ENCODE measurements around the gene TEAD2.
A peak's percentile ranks its signal among the peaks of the same experiment; 100 is the strongest.
"Not testable (repeated sequence)": the region's sequence is repeated elsewhere in the genome, so short reads cannot be mapped to it uniquely, and the experiment has no call there.

Gene TEAD2

GRCh38 chr19:49328741-49329140 lies 33.5 kb downstream of the TEAD2 start:
- peak; percentile 19 for DNase-seq

GRCh38 chr19:49327878-49328544 lies 34.2 kb downstream of the TEAD2 start:
- DNase-seq = peak; percentile 67

- no peak for DNase-seq
Measured at GRCh38 chr19:49326165-49326704, 36.0 kb downstream of the TEAD2 start.

- peak; percentile 24 for DNase-seq
Measured at GRCh38 chr19:49325756-49326155, 36.5 kb downstream of the TEAD2 start.

- DNase-seq = peak; percentile 28
Measured at GRCh38 chr19:49324801-49325576, 37.2 kb downstream of the TEAD2 start, which contains the start of gene SLC6A16. SLC6A16 (minus strand) TSS chr19:49325191; CDS start chr19:49311347, 13,844 bp downstream.

GRCh38 chr19:49318296-49318695 lies 43.9 kb downstream of the TEAD2 start:
- DNase-seq = no peak

GRCh38 chr19:49316284-49316683 lies 45.9 kb downstream of the TEAD2 start:
- DNase-seq = no peak

GRCh38 chr19:49315111-49315510 lies 47.1 kb downstream of the TEAD2 start:
- DNase-seq = no peak

- DNase-seq = no peak
Measured at GRCh38 chr19:49309087-49309486, 53.1 kb downstream of the TEAD2 start.

- not testable (repeated sequence) for DNase-seq
Measured at GRCh38 chr19:49306734-49307133, 55.5 kb downstream of the TEAD2 start.

- DNase-seq = no peak
Measured at GRCh38 chr19:49301866-49302252, 60.4 kb downstream of the TEAD2 start.

GRCh38 chr19:49301165-49301865 lies 60.9 kb downstream of the TEAD2 start:
- DNase-seq = peak; percentile 91

GRCh38 chr19:49298653-49299052 lies 63.6 kb downstream of the TEAD2 start:
- DNase-seq = not testable (repeated sequence)

- no peak for DNase-seq
Measured at GRCh38 chr19:49297403-49297802, 64.8 kb downstream of the TEAD2 start.

- DNase-seq = no peak
Measured at GRCh38 chr19:49295208-49295880, 66.9 kb downstream of the TEAD2 start.

- DNase-seq = no peak
Measured at GRCh38 chr19:49294401-49294800, 67.8 kb downstream of the TEAD2 start.

Measured in activated CD8-positive, alpha-beta memory T cell treated with anti-CD3 and anti-CD28 coated beads for 24 hours (primary cell).